Skeletal muscle tissue (tissue), 4 donors: ENCODE data around the gene RSRC1. TPM values are rescaled to one million over a fixed set of nuclear protein-coding genes. Genes with fewer than 3 reads are reported as not detected.
"Not testable (repeated sequence)": the region's sequence is repeated elsewhere in the genome, so short reads cannot be mapped to it uniquely, and the experiment has no call there.

ENCODE experiments used
- H3K27ac ChIP-seq: one replicate; pipeline ENCODE4 v1.7.0; 2013; ENCODE audit warnings: mild to moderate bottlenecking, low read depth, low read length, inconsistent platforms
- H3K27me3 ChIP-seq, 3 donors: one replicate each; pipeline ENCODE4 v1.7.0; 2013; ENCODE audit warnings: low read length in 3 of 3; ENCODE audit not compliant: control insufficient read depth in 3 of 3, insufficient read depth in 3 of 3
- H3K36me3 ChIP-seq, 3 donors: one replicate each; pipeline ENCODE4 v1.7.0; 2013; ENCODE audit warnings: low read length in 3 of 3; ENCODE audit not compliant: control insufficient read depth in 3 of 3, insufficient read depth in 3 of 3
- H3K4me1 ChIP-seq, 3 donors: one replicate each; pipeline ENCODE4 v1.7.0; 2013; ENCODE audit warnings: low read length in 3 of 3, mild to moderate bottlenecking in 3 of 3; ENCODE audit not compliant: control insufficient read depth in 3 of 3, insufficient read depth in 3 of 3
- H3K4me3 ChIP-seq, 3 donors: one replicate each; pipeline ENCODE4 v1.7.0; 2013; ENCODE audit warnings: low read length in 3 of 3
- H3K9ac ChIP-seq, 3 donors: one replicate each; pipeline ENCODE4 v1.7.0; 2013; ENCODE audit warnings: low read length in 3 of 3, mild to moderate bottlenecking in 3 of 3, moderate library complexity in 2 of 3, low read depth in 1 of 3
- H3K9me3 ChIP-seq, 3 donors: one replicate each; pipeline ENCODE4 v1.7.0; 2013; ENCODE audit warnings: low read length in 3 of 3; ENCODE audit not compliant: control insufficient read depth in 3 of 3
- total RNA-seq: library from RNA; depleted of rRNA; stranded (reverse); fragments of >200 nt; gene quantifications from one replicate; pipeline ENCODE4 v1.2.3, GENCODE V29; 2014
- donor health status: Osteomylitis.

RSRC1 gene
- total RNA-seq, 1 donor from 2014 or later: 33.4 TPM

DNA sequence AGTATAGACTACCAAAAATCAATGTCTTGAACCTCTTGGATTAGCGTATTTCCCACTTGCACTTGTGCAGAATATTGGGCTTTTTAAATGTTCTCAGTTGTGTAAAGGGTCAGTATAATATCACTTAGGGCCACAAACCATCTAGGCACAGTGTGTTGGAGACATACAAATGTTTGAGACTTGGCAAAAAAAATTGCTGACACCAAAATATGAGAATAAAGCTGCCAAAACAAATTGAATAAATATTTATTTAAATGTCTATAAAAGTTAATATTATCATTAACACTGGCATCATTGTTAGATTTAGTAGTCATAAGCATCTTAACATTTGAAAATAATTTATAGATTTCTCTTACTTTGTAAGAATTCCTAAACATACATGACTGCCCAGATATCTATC lies 430.2 kb downstream of the RSRC1 start:
- H3K27me3 ChIP-seq: no peaks in the 10 kb centered on the region
- H3K9ac ChIP-seq: no peak overlapping the region
- peaks cover 0 to 3% (median 0%) of the 10 kb centered on the region in 3 donors for H3K4me1 ChIP-seq
- no peak overlapping the region for H3K27ac ChIP-seq
- H3K36me3 ChIP-seq: peaks cover 0 to 3% (median 0%) of the 10 kb centered on the region in 3 donors
- H3K4me3 ChIP-seq: no peak overlapping the region
- no peaks in the 10 kb centered on the region for H3K9me3 ChIP-seq

DNA sequence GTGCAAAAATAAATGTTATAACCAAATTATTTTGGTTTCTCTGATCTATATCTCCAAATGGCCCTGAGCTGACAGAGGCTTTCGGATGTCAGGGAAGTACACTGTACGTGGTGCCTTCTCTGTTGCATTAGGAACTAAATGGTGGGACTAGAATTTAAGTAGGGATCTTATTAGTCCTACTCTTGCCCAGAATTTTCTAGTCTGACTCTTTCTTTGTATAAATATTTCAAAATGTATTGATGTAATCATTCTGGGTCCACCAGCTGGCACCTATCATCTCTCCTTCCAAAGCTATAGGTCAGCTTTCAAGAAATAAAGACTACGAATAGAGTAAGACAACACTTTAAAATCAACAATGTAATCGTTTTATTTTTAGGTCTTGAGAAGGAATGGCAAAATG lies 438.8 kb downstream of the RSRC1 start:
- no peak overlapping the region for H3K4me3 ChIP-seq
- H3K9ac ChIP-seq: no peak overlapping the region
- H3K36me3 ChIP-seq: peaks cover 0 to 3% (median 0%) of the 10 kb centered on the region in 3 donors
- H3K4me1 ChIP-seq: no peaks in the 10 kb centered on the region
- no peaks in the 10 kb centered on the region for H3K27me3 ChIP-seq
- H3K27ac ChIP-seq: no peak overlapping the region
- H3K9me3 ChIP-seq: no peaks in the 10 kb centered on the region

DNA sequence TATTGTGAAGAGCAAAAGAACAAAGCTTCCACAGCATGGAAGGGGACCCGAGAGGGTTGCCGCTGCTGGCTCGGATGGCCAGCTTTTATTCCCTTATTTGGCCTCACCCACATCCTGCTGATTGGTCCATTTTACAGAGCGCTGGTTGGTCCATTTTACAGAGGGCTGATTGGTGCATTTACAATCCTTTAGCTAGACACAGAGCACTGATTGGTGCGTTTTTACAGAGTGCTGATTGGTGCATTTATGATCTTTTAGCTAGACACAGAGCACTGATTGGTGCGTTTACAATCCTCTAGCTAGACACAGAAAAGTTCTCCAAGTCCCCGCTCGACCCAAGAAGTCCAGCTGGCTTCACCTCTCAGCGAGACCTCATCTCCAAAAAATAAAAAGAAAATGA lies 440.0 kb downstream of the RSRC1 start:
- H3K9me3 ChIP-seq, H3K4me1 ChIP-seq, H3K4me3 ChIP-seq, H3K27me3 ChIP-seq, H3K9ac ChIP-seq, H3K27ac ChIP-seq, H3K36me3 ChIP-seq: not testable (repeated sequence)

DNA sequence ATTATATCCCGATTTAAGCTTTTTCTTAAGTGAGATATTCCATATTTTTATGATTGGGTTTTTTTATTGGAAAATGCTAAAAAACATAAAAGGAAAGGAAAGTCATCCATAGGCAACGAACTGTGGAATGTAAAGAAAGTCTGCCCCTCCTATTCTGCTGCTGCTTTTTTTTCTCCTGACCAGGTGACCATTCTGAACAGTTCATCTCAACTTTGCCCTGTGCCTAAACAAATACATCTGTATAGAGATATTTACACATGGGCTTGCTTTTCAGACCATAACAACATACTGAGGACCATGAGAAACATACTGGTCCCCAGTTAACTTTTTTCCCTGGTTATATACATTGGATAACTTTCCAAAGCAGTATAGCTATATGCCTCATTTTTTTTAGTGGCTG lies 442.2 kb downstream of the RSRC1 start:
- H3K27ac ChIP-seq: no peak overlapping the region
- no peak overlapping the region for H3K4me3 ChIP-seq
- no peaks in the 10 kb centered on the region for H3K36me3 ChIP-seq
- H3K9me3 ChIP-seq: no peaks in the 10 kb centered on the region
- no peak overlapping the region for H3K9ac ChIP-seq
- H3K4me1 ChIP-seq: no peaks in the 10 kb centered on the region
- H3K27me3 ChIP-seq: no peaks in the 10 kb centered on the region

DNA sequence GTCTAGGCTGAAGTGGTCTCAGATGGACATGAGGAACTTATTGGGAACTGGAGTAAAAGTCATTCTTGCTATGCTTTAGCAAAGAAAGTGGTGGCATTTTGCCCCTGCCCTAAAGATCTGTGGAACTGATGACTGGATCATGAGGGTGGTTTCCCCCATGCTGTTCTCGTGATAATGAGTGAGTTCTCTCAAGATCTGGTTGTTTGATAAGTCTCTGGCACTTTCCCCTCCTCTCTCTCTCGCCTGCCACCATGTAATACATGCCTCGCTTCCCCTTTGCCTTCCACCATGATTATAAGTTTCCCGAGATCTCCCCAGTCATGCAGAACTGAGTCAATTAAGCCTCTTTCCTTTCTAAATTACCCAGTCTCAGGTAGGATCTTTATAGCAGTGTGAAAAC lies 449.6 kb downstream of the RSRC1 start:
- Histone ChIP-seq H3K4me3 (no peak overlapping the region), H3K27ac (no peak overlapping the region), H3K27me3 (no peaks in the 10 kb centered on the region), H3K4me1 (peaks cover 4 to 7% (median 5%) of the 10 kb centered on the region in 3 donors), H3K36me3 (no peaks in the 10 kb centered on the region), H3K9me3 (no peaks in the 10 kb centered on the region), H3K9ac (no peak overlapping the region)

DNA sequence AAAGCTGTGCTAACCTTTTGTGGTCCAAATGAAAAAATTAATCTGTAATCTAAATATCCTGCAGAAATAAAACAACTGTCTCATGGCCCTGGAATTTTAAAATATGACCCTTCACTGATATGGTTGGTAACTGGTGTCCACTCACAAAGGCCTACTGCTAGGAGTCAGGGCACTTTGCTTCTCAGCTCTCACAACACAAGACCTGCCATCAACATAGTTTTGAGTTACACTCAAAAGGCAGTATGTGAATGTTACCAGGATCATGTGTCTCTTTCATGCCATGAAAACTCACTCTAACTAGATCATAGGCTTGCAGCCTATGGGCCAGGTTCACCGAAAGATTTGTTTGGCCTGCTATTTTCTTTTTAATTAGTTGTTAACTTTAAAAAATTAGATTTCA lies 451.1 kb downstream of the RSRC1 start:
- no peaks in the 10 kb centered on the region for H3K9me3 ChIP-seq
- no peaks in the 10 kb centered on the region for H3K36me3 ChIP-seq
- H3K27ac ChIP-seq: peak overlapping the region; percentile 32
- H3K9ac ChIP-seq: no peak overlapping the region
- no peaks in the 10 kb centered on the region for H3K27me3 ChIP-seq
- no peak overlapping the region for H3K4me3 ChIP-seq
- H3K4me1 ChIP-seq: peaks cover 4 to 7% (median 5%) of the 10 kb centered on the region in 3 donors

DNA sequence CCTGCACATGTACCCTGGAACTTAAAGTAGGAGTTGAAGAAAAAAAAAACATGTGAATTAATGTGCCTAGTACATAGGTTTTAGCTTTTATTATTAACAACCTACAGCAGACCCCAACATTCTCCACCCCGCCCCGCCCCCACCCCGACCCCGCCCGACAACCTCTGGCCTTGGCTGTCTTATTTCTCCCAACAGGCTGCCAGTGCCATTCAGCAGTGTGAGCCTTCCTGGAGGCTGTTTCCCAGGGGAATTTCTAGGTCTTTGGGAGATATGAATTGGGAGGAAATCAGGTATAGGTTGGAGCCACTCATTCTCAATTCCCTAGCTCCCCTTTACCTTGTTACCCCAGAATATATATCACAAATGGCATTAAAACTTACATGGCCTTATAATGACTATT lies 452.8 kb downstream of the RSRC1 start:
- H3K9me3 ChIP-seq: no peaks in the 10 kb centered on the region
- no peaks in the 10 kb centered on the region for H3K27me3 ChIP-seq
- H3K4me1 ChIP-seq: peaks cover 4 to 7% (median 5%) of the 10 kb centered on the region in 3 donors
- no peaks in the 10 kb centered on the region for H3K36me3 ChIP-seq
- no peak overlapping the region for H3K4me3 ChIP-seq
- no peak overlapping the region for H3K9ac ChIP-seq
- H3K27ac ChIP-seq: no peak overlapping the region

DNA sequence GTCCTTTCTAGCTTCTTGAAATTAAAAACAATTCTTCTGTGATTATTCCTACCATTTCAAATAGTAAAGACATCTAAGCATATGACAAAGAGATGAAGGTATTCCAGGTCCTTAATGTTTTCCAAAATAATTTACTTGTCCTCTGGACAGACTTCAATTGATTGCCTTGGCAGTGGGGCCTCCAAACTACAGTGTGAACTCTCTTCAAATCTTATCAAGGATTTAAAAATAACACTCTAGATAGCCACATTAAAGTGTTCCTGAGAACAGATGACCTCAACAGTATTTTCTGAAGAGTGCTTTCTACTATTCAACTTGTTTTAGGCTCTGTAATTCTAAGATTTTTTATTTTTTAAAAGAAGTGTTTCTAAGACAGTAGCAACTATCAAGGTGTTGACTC lies 453.2 kb downstream of the RSRC1 start:
- H3K9ac ChIP-seq: no peak overlapping the region
- no peaks in the 10 kb centered on the region for H3K9me3 ChIP-seq
- H3K4me1 ChIP-seq: peaks cover 4 to 7% (median 5%) of the 10 kb centered on the region in 3 donors
- no peak overlapping the region for H3K4me3 ChIP-seq
- no peaks in the 10 kb centered on the region for H3K27me3 ChIP-seq
- H3K36me3 ChIP-seq: no peaks in the 10 kb centered on the region
- H3K27ac ChIP-seq: no peak overlapping the region

DNA sequence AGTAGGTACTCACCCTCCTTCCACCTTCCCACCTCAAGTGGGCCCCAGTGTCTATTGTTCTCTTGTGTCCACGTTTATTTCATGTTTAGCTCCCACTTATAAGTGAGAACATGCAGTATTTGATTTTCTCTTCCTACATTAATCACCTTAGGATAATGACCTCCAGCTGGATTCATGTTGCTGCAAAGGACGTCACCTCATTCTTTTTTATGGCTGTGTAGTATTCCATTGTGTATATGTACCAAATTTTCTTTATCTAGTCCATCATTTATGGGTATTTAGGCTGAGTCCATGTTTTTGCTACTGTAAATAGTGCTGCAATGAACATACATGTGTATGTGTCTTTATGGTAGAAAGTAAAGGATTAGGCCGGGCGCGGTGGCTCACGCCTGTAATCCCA lies 455.2 kb downstream of the RSRC1 start:
- Histone ChIP-seq H3K9me3 (no peaks in the 10 kb centered on the region), H3K27me3 (no peaks in the 10 kb centered on the region), H3K36me3 (no peaks in the 10 kb centered on the region), H3K9ac (no peak overlapping the region), H3K27ac (no peak overlapping the region), H3K4me3 (no peak overlapping the region), H3K4me1 (peaks cover 9 to 14% (median 12%) of the 10 kb centered on the region in 3 donors)

DNA sequence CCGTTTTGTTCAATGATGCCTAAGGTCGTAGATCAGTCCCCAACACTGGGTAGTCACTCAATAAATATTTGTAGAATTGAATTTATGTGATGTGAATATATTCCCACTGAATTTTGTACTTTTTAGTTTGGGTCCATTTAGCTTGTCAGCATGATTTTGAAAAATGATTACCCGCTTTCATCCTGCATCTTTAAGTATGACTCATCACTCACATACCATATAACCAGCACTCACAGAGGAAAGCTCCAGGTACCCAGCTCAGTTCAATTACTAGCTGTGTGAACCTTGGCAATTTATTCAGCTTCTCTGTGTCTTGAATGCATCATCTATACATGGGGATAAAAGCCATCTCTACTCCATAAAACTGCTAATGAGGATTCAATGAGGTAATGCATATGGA lies 458.9 kb downstream of the RSRC1 start:
- Histone ChIP-seq H3K4me3 (no peak overlapping the region), H3K27ac (no peak overlapping the region), H3K36me3 (no peaks in the 10 kb centered on the region), H3K9me3 (no peaks in the 10 kb centered on the region), H3K9ac (no peak overlapping the region), H3K4me1 (peaks cover 7 to 13% (median 12%) of the 10 kb centered on the region in 3 donors), H3K27me3 (no peaks in the 10 kb centered on the region)

DNA sequence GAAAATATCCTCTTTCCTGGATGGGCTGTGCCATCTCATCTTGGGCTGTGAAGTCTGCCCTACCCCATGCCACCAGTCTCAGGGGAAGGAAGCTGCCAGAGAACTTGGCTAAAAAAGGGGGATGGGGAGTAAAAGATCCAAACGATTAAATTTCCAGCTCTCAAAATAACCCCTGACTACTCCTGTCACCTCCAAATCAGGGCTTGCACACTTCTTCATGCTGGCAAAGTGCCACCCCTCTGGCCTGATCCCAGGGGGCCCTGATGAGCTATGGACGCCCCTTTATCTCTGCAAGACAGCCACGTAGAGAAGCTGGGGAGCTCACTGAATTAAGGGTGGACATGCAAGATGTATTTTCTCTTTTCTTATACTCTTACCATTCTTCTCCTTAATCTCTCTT lies 459.9 kb downstream of the RSRC1 start:
- Histone ChIP-seq H3K4me3 (no peak overlapping the region), H3K27ac (peak overlapping the region; percentile 96), H3K4me1 (peaks cover 7 to 13% (median 12%) of the 10 kb centered on the region in 3 donors), H3K27me3 (no peaks in the 10 kb centered on the region), H3K36me3 (no peaks in the 10 kb centered on the region), H3K9ac (no peak overlapping the region), H3K9me3 (no peaks in the 10 kb centered on the region)
